IPS DF 6.9 (cell line): ENCODE measurements around the gene USP6NL.

Experiments
- DNase-seq: peaks from one replicate; pipeline ENCODE4 v3.0.0-alpha.2; 2013; ENCODE audit warnings: low read depth, low spot score
- H3K27ac ChIP-seq: one replicate; pipeline ENCODE4 v1.5.1; 2013; ENCODE audit warnings: low read length, control low read depth
- H3K27me3 ChIP-seq: 2 replicates; pipeline ENCODE4 v1.6.1; 2013; ENCODE audit warnings: mild to moderate bottlenecking, low read length; ENCODE audit not compliant: control insufficient read depth, insufficient read depth
- H3K36me3 ChIP-seq: 2 replicates; pipeline ENCODE4 v1.6.1; 2013; ENCODE audit warnings: low read length; ENCODE audit not compliant: control insufficient read depth, insufficient read depth
- H3K4me1 ChIP-seq: 2 replicates; pipeline ENCODE4 v1.6.1; 2013; ENCODE audit warnings: low read length; ENCODE audit not compliant: control insufficient read depth, insufficient read depth
- H3K4me3 ChIP-seq: 2 replicates; pipeline ENCODE4 v1.5.1; 2013; ENCODE audit warnings: mild to moderate bottlenecking, low read length
- H3K9me3 ChIP-seq: 2 replicates; pipeline ENCODE4 v1.6.1; 2013; ENCODE audit warnings: low read length, inconsistent platforms; ENCODE audit not compliant: control insufficient read depth, insufficient read depth
- WGBS: extraction: QIAGEN DNeasy Blood & Tissue Kit; methylation state at CpG from one replicate; pipeline ENCODE4 v1.1.7; 2013; ENCODE audit warnings: mixed read lengths, missing lambda C conversion rate; ENCODE audit not compliant: insufficient read length, insufficient coverage; 5-methylcytosine and 5-hydroxymethylcytosine counted together

The USP6NL gene

GRCh38 chr10:11520892-11521291 lies 90.6 kb downstream of the USP6NL start:
- DNase-seq, result no peak
- H3K27ac ChIP-seq, result no peak overlapping the region
- WGBS, result no CpG with 5 or more reads among the region's 1 CpG
- H3K27me3 ChIP-seq, result no peaks in the 10 kb centered on the region
- 0 out of 2 replicates have a peak, but pooled peaks cover 4% of the 10 kb centered on the region for H3K36me3 ChIP-seq
- H3K4me1 ChIP-seq, result no peaks in the 10 kb centered on the region; the same call in 1 of the 2 replicates
- no peak overlapping the region for H3K4me3 ChIP-seq
- no peaks in the 10 kb centered on the region for H3K9me3 ChIP-seq

GRCh38 chr10:11517150-11517549 lies 94.3 kb downstream of the USP6NL start:
- WGBS, result no CpG with 5 or more reads among the region's 1 CpG
- Histone ChIP-seq H3K27me3 (no peaks in the 10 kb centered on the region), H3K36me3 (no peaks in the 10 kb centered on the region), H3K4me3 (no peak overlapping the region), H3K4me1 (no peaks in the 10 kb centered on the region; the same call in 1 of the 2 replicates), H3K27ac (no peak overlapping the region), H3K9me3 (peaks cover 2% of the 10 kb centered on the region; the same call in 1 of the 2 replicates)
- DNase-seq, result no peak

GRCh38 chr10:11516431-11516746 lies 95.1 kb downstream of the USP6NL start:
- H3K27me3 ChIP-seq, result no peaks in the 10 kb centered on the region

DNA sequence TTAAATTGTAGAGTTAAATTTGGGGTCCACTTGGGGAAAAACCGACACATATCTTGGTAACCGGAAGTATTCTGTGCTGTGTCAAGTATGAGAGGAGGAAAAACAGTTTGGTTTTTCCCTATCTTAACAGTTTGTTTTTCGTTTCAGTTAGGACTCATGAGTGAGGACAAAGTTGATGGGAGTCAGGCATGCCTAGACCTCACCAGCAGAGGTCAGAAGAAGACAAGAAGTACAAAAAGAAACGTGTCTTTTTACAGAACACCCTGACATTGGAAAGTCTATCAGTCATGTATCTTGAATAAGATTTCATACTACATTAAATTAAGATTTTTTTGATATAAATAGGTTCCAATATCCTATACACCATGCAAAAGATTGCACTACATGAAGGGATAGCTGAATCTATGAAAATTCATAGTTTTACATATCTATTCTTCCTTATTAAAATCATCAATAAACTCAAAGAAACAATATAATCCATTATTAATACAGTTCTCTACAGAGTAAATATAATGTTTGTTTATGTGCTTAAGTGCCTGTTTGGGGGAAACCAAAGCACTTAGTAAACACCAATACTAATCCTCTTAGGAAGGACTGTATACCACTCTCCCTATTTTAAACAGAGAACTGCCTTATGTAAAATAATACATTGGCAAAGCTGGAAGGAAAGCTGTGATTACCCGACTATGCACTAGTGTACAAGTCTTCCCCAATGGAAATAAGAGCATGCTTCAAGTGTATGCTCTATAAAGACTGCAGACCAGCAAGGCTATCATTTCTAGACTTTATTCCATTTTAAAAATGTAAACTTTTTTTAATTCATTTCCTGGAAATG lies 95.6 kb downstream of the USP6NL start:
- Histone ChIP-seq H3K36me3 (no peaks in the 10 kb centered on the region), H3K27ac (no peak overlapping the region), H3K9me3 (peaks cover 2% of the 10 kb centered on the region; the same call in 1 of the 2 replicates), H3K27me3 (no peaks in the 10 kb centered on the region), H3K4me3 (no peak overlapping the region), H3K4me1 (no peaks in the 10 kb centered on the region)
- no peak for DNase-seq
- no CpG with 5 or more reads among the region's 5 CpGs for WGBS

More at GRCh38 chr10:11516431-11516746, 95.1 kb downstream of the USP6NL start:
- H3K36me3 ChIP-seq, result no peaks in the 10 kb centered on the region
- H3K9me3 ChIP-seq, result peaks cover 2% of the 10 kb centered on the region; the same call in 1 of the 2 replicates
- no peak overlapping the region for H3K27ac ChIP-seq
- no CpG with 5 or more reads among the region's 2 CpGs for WGBS
- no peak for DNase-seq
- no peaks in the 10 kb centered on the region; the same call in 1 of the 2 replicates for H3K4me1 ChIP-seq
- H3K4me3 ChIP-seq, result no peak overlapping the region

DNA sequence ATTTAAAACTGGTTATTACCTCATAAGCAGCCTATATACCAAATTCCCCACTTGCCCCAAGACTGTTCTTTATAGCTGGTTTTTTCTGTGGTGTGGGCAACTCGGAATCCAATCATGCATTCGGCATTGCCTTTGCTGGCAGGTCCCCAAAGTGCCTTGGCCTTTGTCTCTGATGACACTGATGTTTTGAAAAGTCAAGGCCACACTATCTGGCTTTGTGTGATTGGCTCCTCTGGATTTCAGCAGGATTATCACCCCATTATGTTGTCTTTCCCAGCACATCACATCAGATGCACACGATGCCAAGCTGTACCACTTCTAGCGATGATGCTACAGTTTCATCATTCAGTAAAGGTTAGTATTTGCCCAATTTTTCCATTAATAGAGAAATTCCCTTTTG lies 97.7 kb downstream of the USP6NL start:
- Histone ChIP-seq H3K4me3 (no peak overlapping the region), H3K9me3 (peaks cover 2% of the 10 kb centered on the region; the same call in 1 of the 2 replicates), H3K4me1 (no peaks in the 10 kb centered on the region), H3K27me3 (no peaks in the 10 kb centered on the region), H3K27ac (no peak overlapping the region), H3K36me3 (no peaks in the 10 kb centered on the region)
- DNase-seq, result no peak
- no CpG with 5 or more reads among the region's 4 CpGs for WGBS

DNA sequence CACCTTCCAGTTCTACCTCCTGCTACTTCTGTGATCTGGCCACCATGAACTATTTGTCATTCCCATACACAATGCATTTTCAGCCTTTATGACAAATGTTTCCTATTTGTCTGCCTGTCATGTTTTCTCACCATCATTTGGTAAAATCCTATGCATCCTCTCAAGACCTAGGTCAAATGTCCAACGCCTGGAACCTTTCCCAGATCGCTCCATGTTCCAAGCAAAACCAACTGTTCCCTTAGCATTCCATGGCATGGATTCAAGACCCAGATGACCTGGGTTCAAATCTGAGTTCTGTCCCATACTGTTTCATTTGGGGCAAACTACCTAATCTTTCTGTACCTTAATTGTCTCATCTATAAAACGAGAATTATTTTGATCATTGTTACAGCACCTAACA lies 98.9 kb downstream of the USP6NL start:
- no peak for DNase-seq
- no peaks in the 10 kb centered on the region for H3K36me3 ChIP-seq
- no CpG with 5 or more reads among the region's 3 CpGs for WGBS
- H3K9me3 ChIP-seq, result peaks cover 2% of the 10 kb centered on the region; the same call in 1 of the 2 replicates
- H3K27ac ChIP-seq, result no peak overlapping the region
- H3K4me1 ChIP-seq, result no peaks in the 10 kb centered on the region
- H3K27me3 ChIP-seq, result no peaks in the 10 kb centered on the region
- no peak overlapping the region for H3K4me3 ChIP-seq

GRCh38 chr10:11511321-11511720 lies 100.1 kb downstream of the USP6NL start:
- peaks cover 2% of the 10 kb centered on the region; the same call in 1 of the 2 replicates for H3K9me3 ChIP-seq
- H3K4me1 ChIP-seq, result no peaks in the 10 kb centered on the region
- no peaks in the 10 kb centered on the region for H3K36me3 ChIP-seq
- no peak overlapping the region for H3K4me3 ChIP-seq
- H3K27me3 ChIP-seq, result no peaks in the 10 kb centered on the region
- no peak overlapping the region for H3K27ac ChIP-seq
- DNase-seq, result no peak

- Histone ChIP-seq H3K4me1 (no peaks in the 10 kb centered on the region), H3K9me3 (peaks cover 2% of the 10 kb centered on the region; the same call in 1 of the 2 replicates), H3K27ac (no peak overlapping the region), H3K4me3 (no peak overlapping the region), H3K27me3 (no peaks in the 10 kb centered on the region), H3K36me3 (no peaks in the 10 kb centered on the region)
- WGBS, result no CpG with 5 or more reads among the region's 3 CpGs
- DNase-seq, result no peak
Measured at GRCh38 chr10:11510736-11511135, 100.7 kb downstream of the USP6NL start.

- no CpG with 5 or more reads among the region's 5 CpGs for WGBS
- Histone ChIP-seq H3K4me1 (no peaks in the 10 kb centered on the region), H3K36me3 (no peaks in the 10 kb centered on the region), H3K9me3 (peaks cover 2% of the 10 kb centered on the region; the same call in 1 of the 2 replicates), H3K4me3 (no peak overlapping the region), H3K27ac (no peak overlapping the region), H3K27me3 (no peaks in the 10 kb centered on the region)
- no peak for DNase-seq
Measured at GRCh38 chr10:11510281-11510680, 101.2 kb downstream of the USP6NL start.

- WGBS, result 100% methylated on average over 4 of the region's 5 CpGs
- no peaks in the 10 kb centered on the region for H3K36me3 ChIP-seq
Measured at GRCh38 chr10:11509036-11509435, 102.4 kb downstream of the USP6NL start.

More at GRCh38 chr10:11509036-11509435, 102.4 kb downstream of the USP6NL start:
- Histone ChIP-seq H3K4me3 (no peak overlapping the region), H3K4me1 (no peaks in the 10 kb centered on the region), H3K27ac (no peak overlapping the region), H3K9me3 (peaks cover 2% of the 10 kb centered on the region; the same call in 1 of the 2 replicates), H3K27me3 (no peaks in the 10 kb centered on the region)
- no peak for DNase-seq
